HEK293T (cell line): ENCODE results near the gene BLVRB.

Source experiments
- CTCF ChIA-PET: fragments of 350-600 bp; formaldehyde crosslinking; extraction: SDS; loops from one replicate; lab custom pipeline; 2021; ENCODE audit warnings: antibody characterized with exemption, inconsistent platforms; lab: Yijun Ruan, JAX
- POLR2A ChIA-PET: fragments of 350-600 bp; formaldehyde crosslinking; extraction: SDS; loops from one replicate; lab custom pipeline; 2020; ENCODE audit warnings: antibody characterized with exemption, inconsistent platforms; lab: Yijun Ruan, JAX
- DNase-seq: peaks from one replicate; pipeline ENCODE4 v3.0.0; 2012; ENCODE audit warnings: mixed read lengths; ENCODE audit errors: extremely low spot score
- ARNT ChIP-seq: fragments of 450-650 bp; IDR thresholded peaks from 2 replicates; pipeline ENCODE4 v1.6.1; 2017; ENCODE audit warnings: mild to moderate bottlenecking
- BHLHE40 ChIP-seq: fragments of 450-650 bp; IDR thresholded peaks from 2 replicates; pipeline ENCODE4 v1.6.1; 2016; ENCODE audit warnings: mild to moderate bottlenecking, moderate library complexity, borderline replicate concordance
- CTBP1 ChIP-seq: fragments of 450-650 bp; IDR thresholded peaks from 2 replicates; pipeline ENCODE4 v1.6.1; 2016; ENCODE audit warnings: borderline replicate concordance
- ELF4 ChIP-seq: fragments of 450-650 bp; IDR thresholded peaks from 2 replicates; pipeline ENCODE4 v1.6.1; 2017; ENCODE audit warnings: antibody characterized with exemption
- FOXA1 ChIP-seq: fragments of 450-650 bp; IDR thresholded peaks from 2 replicates; pipeline ENCODE4 v1.6.1; 2016; ENCODE audit warnings: mild to moderate bottlenecking
- FOXK2 ChIP-seq: fragments of 450-650 bp; IDR thresholded peaks from 2 replicates; pipeline ENCODE4 v1.6.1; 2016; ENCODE audit warnings: mild to moderate bottlenecking
- FOXM1 ChIP-seq: fragments of 450-650 bp; IDR thresholded peaks from 2 replicates; pipeline ENCODE4 v1.6.1; 2017; ENCODE audit warnings: mild to moderate bottlenecking, borderline replicate concordance
- HDGF ChIP-seq: fragments of 450-650 bp; IDR thresholded peaks from 2 replicates; pipeline ENCODE4 v1.6.1; 2017; ENCODE audit warnings: antibody characterized with exemption, borderline replicate concordance
- L3MBTL2 ChIP-seq: fragments of 450-650 bp; conservative IDR thresholded peaks from 2 replicates; pipeline ENCODE4 v1.6.1; 2016; ENCODE audit warnings: mild to moderate bottlenecking
- LEF1 ChIP-seq: fragments of 450-650 bp; IDR thresholded peaks from 2 replicates; pipeline ENCODE4 v1.6.1; 2017; ENCODE audit warnings: mild to moderate bottlenecking, borderline replicate concordance
- NFRKB ChIP-seq: fragments of 450-650 bp; IDR thresholded peaks from 2 replicates; pipeline ENCODE4 v1.6.1; 2016; ENCODE audit warnings: mild to moderate bottlenecking, moderate library complexity
- SP1 ChIP-seq: fragments of 450-650 bp; IDR thresholded peaks from 2 replicates; pipeline ENCODE4 v1.6.1; 2017
- SUZ12 ChIP-seq: fragments of 450-650 bp; IDR thresholded peaks from 2 replicates; pipeline ENCODE4 v1.6.1; 2016; ENCODE audit warnings: mild to moderate bottlenecking
- TARDBP ChIP-seq: fragments of 450-650 bp; IDR thresholded peaks from 2 replicates; pipeline ENCODE4 v1.6.1; 2016
- ZNF384 ChIP-seq: fragments of 450-650 bp; IDR thresholded peaks from 2 replicates; pipeline ENCODE4 v1.6.1; 2016
- TF ChIP-seq, protein P1 (sequence below): fragments of 450-650 bp; IDR thresholded peaks from 2 replicates; pipeline ENCODE4 v1.6.1; 2016

The BLVRB gene

DNA sequence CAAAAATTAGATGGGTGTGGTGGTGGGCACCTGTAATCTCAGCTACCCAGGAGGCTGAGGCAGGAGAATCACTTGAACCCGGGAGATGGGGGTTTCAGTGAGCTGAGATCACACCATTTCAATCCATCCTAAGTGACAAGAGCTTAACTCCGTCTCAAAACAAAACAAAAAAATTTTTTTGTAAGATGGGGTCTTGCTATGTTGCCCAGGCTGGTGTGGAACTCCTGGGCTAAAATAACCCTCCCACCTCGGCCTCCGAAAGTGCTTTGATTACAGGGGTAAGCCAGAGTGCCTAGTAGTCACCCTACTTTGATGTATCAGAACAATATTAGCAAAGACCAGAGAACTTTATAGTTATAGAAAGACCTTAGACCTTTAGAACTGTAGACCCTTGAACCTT lies 9.2 kb upstream of the BLVRB start:
- no peak for DNase-seq
- TF ChIP-seq HDGF (no peak), ZNF384 (no peak), LEF1 (no peak), ARNT (no peak), FOXM1 (no peak), FOXA1 (no peak), FOXK2 (no peak), ELF4 (no peak), SP1 (no peak), TARDBP (no peak), SUZ12 (no peak), BHLHE40 (no peak), CTBP1 (no peak), L3MBTL2 (no peak), NFRKB (no peak)
- TF ChIP-seq, protein P1, sequence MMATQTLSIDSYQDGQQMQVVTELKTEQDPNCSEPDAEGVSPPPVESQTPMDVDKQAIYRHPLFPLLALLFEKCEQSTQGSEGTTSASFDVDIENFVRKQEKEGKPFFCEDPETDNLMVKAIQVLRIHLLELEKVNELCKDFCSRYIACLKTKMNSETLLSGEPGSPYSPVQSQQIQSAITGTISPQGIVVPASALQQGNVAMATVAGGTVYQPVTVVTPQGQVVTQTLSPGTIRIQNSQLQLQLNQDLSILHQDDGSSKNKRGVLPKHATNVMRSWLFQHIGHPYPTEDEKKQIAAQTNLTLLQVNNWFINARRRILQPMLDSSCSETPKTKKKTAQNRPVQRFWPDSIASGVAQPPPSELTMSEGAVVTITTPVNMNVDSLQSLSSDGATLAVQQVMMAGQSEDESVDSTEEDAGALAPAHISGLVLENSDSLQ = no peak
- CTCF ChIA-PET = no interaction called here
- POLR2A ChIA-PET = interaction anchor here (1.0 kb wide), 1 partner anchor 41 kb away, joined by 3 read pairs; no protein-coding TSS in a partner anchor

DNA sequence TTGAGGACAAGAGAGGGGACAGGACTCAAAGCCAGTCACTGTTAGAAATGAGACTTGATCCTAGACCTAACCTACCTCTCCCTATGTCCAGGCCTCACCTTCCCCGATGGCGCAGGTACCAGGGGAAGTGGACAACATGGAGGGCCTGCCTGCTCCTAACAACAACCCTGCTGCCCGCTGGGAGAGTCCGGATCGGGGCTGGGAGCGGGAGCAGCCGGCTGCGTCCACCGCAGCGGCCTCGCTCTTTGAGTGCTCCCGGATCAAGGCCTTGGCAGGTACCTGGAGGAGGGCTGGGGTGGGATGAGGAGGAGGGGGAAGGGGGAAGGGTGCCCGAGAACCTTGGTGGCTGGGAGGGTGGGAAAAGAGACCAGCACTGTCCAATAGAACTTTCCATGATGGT lies 7.0 kb upstream of the BLVRB start:
- POLR2A ChIA-PET = no interaction called here
- CTCF ChIA-PET = no interaction called here
- DNase-seq = no peak
- TF ChIP-seq, protein P1 = no peak
- TF ChIP-seq ELF4 (no peak), TARDBP (no peak), BHLHE40 (no peak), L3MBTL2 (no peak), FOXM1 (no peak), LEF1 (no peak)

GRCh38 chr19:40471111-40471510 lies 5.6 kb upstream of the BLVRB start:
- POLR2A ChIA-PET = no interaction called here
- TF ChIP-seq CTBP1 (no peak), SP1 (no peak), FOXM1 (no peak), HDGF (no peak), TARDBP (no peak), L3MBTL2 (no peak), SUZ12 (no peak), ZNF384 (no peak), LEF1 (no peak), NFRKB (no peak), BHLHE40 (no peak), ELF4 (no peak), FOXK2 (no peak), ARNT (no peak), FOXA1 (no peak)
- TF ChIP-seq, protein P1 = no peak
- CTCF ChIA-PET = no interaction called here
- no peak for DNase-seq

DNA sequence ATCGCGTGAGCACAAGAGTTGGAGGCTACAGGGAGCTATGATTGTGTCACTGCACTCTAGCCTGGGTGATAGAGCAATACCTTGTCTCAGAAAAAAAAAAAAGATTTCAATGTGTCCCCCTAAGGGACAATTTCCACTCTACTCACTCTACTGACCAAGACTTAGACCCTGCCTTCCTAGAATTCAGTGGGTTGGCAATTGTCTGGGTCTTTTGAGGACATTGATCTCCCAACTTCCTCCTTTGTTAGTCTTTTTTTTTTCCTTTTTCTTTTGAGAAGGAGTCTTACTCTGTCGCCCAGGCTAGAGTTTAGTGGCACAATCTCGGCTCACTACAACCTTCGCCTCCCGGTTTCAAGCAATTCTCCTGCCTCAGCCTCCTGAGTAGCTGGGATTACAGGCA lies 3.5 kb upstream of the BLVRB start:
- POLR2A ChIA-PET = no interaction called here
- CTCF ChIA-PET = no interaction called here
- no peak for TF ChIP-seq TARDBP
- TF ChIP-seq NFRKB = no peak
- TF ChIP-seq ARNT = no peak
- no peak for DNase-seq

DNA sequence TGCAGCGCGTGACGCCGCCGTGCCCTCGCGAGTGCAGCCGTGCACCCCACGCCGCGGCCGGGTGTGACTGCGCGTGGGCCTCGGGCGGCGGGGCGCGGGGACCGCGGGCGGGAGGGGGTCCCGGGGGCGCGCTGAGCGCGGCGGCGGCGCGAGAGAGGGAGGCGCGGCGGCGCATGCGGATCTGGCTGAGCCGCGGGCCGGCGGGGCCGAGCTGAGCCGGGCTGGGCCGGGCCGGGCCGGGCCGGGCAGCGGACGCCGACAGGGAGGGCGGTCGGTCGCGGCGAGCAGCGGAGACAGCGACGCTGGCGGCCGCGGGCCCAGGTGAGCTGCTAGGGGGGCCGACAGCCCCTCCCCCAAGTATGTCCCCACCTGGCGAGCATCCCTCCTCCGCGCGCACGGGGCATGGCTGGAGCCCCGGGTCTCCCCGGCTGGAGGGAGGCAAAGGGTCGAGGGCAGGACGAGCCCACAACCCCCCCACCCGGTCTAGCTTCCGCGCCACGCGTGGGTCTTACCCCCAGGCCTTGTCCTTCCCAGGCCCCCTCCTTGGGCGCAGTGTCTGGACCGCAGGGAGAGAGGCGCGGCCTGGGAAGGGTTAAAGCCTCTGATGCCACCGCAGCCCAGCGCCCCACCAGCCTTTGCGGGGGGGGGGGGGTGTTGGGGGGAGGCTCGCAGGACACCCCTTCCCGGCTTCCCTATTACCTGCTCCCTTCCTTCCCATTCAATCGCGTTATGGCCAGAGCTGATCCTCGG lies 1.6 kb upstream of the BLVRB start, which contains the start of gene SPTBN4:
TSS of gene SPTBN4 (plus strand) at position 17 of the 750 bp plus-strand sequence. CDS start 5,621 bp downstream, outside the sequence.
- TF ChIP-seq FOXA1 (no peak), FOXK2 (no peak), ARNT (no peak), ELF4 (no peak), ZNF384 (no peak), TARDBP (no peak), L3MBTL2 (no peak), SP1 (no peak), HDGF (no peak), FOXM1 (no peak), LEF1 (no peak), NFRKB (no peak), BHLHE40 (no peak), CTBP1 (no peak), SUZ12 (no peak)
- TF ChIP-seq, protein P1 = no peak
- CTCF ChIA-PET = no interaction called here
- POLR2A ChIA-PET = no interaction called here
- no peak for DNase-seq
